Mesothelial cell of epicardium (in vitro differentiated cells): Measurements from ENCODE around the gene ATP8A1. TPM values are rescaled to one million over a fixed set of nuclear protein-coding genes. Genes with fewer than 3 reads are reported as not detected.

Source experiments
- DNase-seq, 2 experiments: peaks; one replicate each; pipeline ENCODE4 v3.0.0; 2021; ENCODE audit warnings: low spot score in 2 of 2; ENCODE audit not compliant: unreplicated experiment in 2 of 2
- H3K27ac Mint-ChIP-seq: 2 replicates; pipeline ENCODE4 v1.8.0; 2021; ENCODE audit warnings: mixed read lengths
- H3K27me3 Mint-ChIP-seq: 2 replicates; pipeline ENCODE4 v1.8.0; 2021; ENCODE audit warnings: low read depth, mixed read lengths
- H3K36me3 Mint-ChIP-seq: 2 replicates; pipeline ENCODE4 v1.8.0; 2021; ENCODE audit warnings: mixed read lengths
- H3K4me1 Mint-ChIP-seq: 2 replicates; pipeline ENCODE4 v1.8.0; 2021; ENCODE audit warnings: mixed read lengths
- H3K4me3 Mint-ChIP-seq: 2 replicates; pipeline ENCODE4 v1.8.0; 2021; ENCODE audit warnings: mild to moderate bottlenecking, moderate library complexity, mixed read lengths
- H3K9me3 Mint-ChIP-seq: 2 replicates; pipeline ENCODE4 v1.8.0; 2021; ENCODE audit warnings: mixed read lengths
- total RNA-seq: library from RNA; stranded (reverse); gene quantifications from 3 replicates; pipeline ENCODE4 v1.2.1, GENCODE V29; 2021
- TF ChIP-seq, protein P1 (sequence below): fragments of 200-600 bp; sonication (generic); IDR thresholded peaks from one replicate; pipeline ENCODE4 v1.5.0; 2021; ENCODE audit warnings: antibody characterized with exemption; ENCODE audit not compliant: unreplicated experiment

ATP8A1 gene
- total RNA-seq, 1 donor from 2014 or later = 15.7 TPM

DNA sequence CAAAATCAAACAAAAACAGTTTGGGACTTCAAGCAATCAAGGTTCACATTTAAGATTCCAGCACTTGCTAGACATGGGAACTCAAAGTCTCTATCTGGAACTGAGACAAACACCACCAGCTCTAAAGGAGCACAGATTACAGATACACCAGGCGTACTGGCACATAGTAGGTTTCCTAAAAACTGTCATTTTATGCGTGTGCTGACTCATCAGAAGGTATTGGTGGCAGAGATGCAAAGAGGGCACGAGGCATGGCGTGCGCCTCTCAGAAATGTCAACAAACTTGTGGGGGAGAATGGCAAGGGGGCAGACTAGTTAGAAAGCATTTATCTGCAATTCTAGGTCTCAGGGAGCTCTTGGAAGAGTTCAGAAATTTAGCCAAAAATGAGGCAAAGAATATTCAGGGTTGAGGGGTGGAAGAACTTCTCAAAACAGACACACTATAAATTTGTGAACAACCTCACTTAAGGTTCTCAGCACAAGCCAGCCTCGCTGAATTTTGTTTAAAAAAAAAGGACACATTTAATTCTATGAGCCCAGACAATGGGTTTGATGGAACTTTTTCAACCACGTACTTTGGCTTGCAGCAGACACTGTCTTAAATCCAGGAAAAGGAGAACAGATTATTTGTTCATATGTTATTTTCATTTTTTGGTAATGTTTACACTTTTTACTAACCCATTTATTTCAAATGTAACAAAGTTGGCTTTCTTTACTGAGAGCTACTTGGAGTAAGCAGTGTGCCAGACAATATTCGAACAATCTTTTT lies 159.6 kb downstream of the ATP8A1 start:
- Mint-ChIP-seq H3K27ac (no peak overlapping the region), H3K4me1 (peaks cover 4% of the 10 kb centered on the region), H3K9me3 (no peaks in the 10 kb centered on the region)

DNA sequence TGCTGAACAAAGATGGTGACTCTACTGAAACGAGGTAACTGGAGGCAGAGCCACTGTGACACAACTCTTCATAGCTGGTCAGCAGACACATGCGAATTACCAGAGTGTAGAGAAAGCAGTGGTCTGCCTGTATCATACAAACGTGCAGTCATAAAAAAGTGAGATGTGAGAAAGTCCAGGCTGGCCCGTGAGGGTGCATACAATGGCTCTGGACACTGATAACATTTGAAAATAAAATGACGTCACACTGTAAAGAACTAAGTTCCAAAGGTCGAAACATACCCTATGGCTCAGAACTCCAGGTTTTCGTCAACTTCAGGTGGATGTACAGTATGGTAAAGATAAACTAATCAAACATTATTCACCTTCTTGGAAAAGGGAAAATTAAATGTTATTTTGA lies 163.9 kb downstream of the ATP8A1 start:
- Mint-ChIP-seq H3K9me3 (no peaks in the 10 kb centered on the region), H3K27me3 (peaks cover 2% of the 10 kb centered on the region), H3K4me1 (peaks cover 16% of the 10 kb centered on the region), H3K27ac (no peak overlapping the region), H3K36me3 (no peaks in the 10 kb centered on the region), H3K4me3 (no peak overlapping the region)
- TF ChIP-seq, protein P1, sequence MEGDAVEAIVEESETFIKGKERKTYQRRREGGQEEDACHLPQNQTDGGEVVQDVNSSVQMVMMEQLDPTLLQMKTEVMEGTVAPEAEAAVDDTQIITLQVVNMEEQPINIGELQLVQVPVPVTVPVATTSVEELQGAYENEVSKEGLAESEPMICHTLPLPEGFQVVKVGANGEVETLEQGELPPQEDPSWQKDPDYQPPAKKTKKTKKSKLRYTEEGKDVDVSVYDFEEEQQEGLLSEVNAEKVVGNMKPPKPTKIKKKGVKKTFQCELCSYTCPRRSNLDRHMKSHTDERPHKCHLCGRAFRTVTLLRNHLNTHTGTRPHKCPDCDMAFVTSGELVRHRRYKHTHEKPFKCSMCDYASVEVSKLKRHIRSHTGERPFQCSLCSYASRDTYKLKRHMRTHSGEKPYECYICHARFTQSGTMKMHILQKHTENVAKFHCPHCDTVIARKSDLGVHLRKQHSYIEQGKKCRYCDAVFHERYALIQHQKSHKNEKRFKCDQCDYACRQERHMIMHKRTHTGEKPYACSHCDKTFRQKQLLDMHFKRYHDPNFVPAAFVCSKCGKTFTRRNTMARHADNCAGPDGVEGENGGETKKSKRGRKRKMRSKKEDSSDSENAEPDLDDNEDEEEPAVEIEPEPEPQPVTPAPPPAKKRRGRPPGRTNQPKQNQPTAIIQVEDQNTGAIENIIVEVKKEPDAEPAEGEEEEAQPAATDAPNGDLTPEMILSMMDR = no peak
- DNase-seq = no peak

More for the DNA sequence above, 159.6 kb downstream of the ATP8A1 start:
- TF ChIP-seq, protein P1 = no peak
- Mint-ChIP-seq H3K36me3 (no peaks in the 10 kb centered on the region), H3K27me3 (no peaks in the 10 kb centered on the region), H3K4me3 (no peak overlapping the region)
- DNase-seq = no peak

DNA sequence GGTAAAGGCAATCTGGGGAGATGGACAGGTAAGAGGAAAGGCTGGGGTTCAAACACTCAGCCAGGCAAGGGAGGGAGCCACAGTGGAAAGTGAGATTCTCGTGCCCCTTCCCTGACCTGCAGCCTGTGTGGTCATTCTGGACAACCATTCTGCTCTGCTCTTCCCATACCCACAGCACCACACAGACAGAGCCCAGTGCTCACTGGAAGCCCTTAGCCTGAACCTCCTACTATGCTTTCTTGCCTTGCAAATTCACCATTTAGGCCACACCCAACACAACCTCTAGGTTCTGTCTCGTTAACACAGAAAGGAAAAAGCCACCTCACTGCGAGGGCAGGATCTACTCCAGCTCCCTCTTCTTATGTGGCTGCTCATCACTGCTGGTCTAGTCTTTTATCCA lies 166.9 kb downstream of the ATP8A1 start:
- no peak overlapping the region for H3K4me3 Mint-ChIP-seq
- no peaks in the 10 kb centered on the region for H3K9me3 Mint-ChIP-seq
- H3K4me1 Mint-ChIP-seq = peaks cover 16% of the 10 kb centered on the region
- H3K27ac Mint-ChIP-seq = no peak overlapping the region
- TF ChIP-seq, protein P1 = no peak
- H3K27me3 Mint-ChIP-seq = peaks cover 2% of the 10 kb centered on the region
- no peak for DNase-seq
- no peaks in the 10 kb centered on the region for H3K36me3 Mint-ChIP-seq

DNA sequence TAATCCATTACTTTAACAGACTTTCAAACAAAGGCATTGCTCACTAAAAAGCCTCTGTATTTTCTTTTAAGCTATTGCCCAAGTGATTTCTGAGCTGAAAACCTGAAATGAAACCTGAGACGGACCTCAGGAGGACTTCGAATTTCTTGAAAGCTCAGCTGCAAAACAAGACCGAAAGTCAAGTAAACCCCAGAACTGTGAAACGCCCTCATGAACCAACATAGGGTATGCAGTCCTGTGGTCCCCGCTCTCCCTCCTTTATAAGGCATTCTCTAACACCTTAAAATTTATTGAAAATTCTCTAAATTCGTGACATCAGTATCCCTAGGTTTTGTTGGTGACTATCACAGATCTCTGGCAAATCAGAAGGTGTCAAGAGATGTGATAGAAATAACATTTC lies 167.8 kb downstream of the ATP8A1 start:
- Mint-ChIP-seq H3K36me3 (no peaks in the 10 kb centered on the region), H3K27me3 (peaks cover 2% of the 10 kb centered on the region), H3K4me3 (no peak overlapping the region), H3K4me1 (peaks cover 16% of the 10 kb centered on the region), H3K9me3 (no peaks in the 10 kb centered on the region), H3K27ac (no peak overlapping the region)
- no peak for DNase-seq
- TF ChIP-seq, protein P1 = no peak

DNA sequence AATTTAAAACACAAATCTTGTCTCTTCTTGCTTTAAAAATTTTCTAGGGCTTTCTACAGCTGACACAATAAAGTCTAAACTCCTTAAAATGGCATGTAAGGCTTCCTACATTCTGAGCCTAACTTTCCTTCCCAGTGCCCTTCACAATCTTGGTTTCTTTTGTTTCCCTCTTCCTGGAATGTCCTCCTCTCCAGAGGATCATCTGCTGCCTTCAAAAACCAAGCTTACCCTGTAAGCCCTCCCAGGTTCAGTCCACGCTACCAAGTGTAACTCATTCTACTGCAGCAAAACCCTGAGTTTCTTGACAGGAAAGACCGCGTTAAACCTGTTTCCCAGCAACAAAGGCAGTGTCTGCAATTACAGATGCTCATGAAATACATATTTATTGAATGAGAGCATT lies 168.4 kb downstream of the ATP8A1 start:
- Mint-ChIP-seq H3K4me3 (no peak overlapping the region), H3K9me3 (no peaks in the 10 kb centered on the region), H3K27ac (no peak overlapping the region), H3K36me3 (no peaks in the 10 kb centered on the region), H3K27me3 (peaks cover 2% of the 10 kb centered on the region), H3K4me1 (peaks cover 17% of the 10 kb centered on the region)
- TF ChIP-seq, protein P1 = no peak
- no peak for DNase-seq
